Neural progenitor cell (in vitro differentiated cells): ENCODE measurements around the gene EHD4.

ENCODE experiments used
- EZH2 ChIP-seq: fragments of 200-600 bp; sonication (generic); IDR thresholded peaks from 2 replicates; pipeline ENCODE4 v1.6.1; 2017; ENCODE audit warnings: antibody characterized with exemption, mild to moderate bottlenecking, moderate library complexity
- EZH2phosphoT487 ChIP-seq: fragments of 200-600 bp; sonication (generic); IDR thresholded peaks from 2 replicates; pipeline ENCODE4 v1.6.1; 2017; ENCODE audit warnings: antibody characterized with exemption
- TF ChIP-seq, protein P1 (sequence below): fragments of 200-600 bp; sonication (generic); IDR thresholded peaks from 2 replicates; pipeline ENCODE4 v1.5.1; 2017; ENCODE audit warnings: antibody characterized with exemption, mild to moderate bottlenecking

DNA sequence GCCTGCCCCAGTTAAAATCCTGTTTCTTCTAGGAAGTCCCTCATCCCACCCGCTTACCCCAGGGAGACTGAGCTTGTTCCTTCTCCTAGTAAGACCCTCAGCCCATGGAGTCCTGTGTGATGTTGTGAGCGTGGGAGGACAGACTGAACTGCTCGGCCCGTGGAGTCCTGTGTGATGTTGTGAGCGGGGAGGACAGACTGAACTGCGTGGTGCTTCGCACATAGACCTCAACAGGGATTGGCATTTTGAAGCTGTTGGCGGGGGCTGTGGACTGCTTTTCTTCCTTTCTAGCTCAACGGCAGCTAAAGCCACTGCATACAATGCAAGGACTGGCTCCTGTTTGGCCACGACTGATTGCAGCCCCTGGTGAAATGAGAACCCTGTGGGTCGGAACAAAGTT, 76.9 kb downstream of the EHD4 start:
- TF ChIP-seq, protein P1, sequence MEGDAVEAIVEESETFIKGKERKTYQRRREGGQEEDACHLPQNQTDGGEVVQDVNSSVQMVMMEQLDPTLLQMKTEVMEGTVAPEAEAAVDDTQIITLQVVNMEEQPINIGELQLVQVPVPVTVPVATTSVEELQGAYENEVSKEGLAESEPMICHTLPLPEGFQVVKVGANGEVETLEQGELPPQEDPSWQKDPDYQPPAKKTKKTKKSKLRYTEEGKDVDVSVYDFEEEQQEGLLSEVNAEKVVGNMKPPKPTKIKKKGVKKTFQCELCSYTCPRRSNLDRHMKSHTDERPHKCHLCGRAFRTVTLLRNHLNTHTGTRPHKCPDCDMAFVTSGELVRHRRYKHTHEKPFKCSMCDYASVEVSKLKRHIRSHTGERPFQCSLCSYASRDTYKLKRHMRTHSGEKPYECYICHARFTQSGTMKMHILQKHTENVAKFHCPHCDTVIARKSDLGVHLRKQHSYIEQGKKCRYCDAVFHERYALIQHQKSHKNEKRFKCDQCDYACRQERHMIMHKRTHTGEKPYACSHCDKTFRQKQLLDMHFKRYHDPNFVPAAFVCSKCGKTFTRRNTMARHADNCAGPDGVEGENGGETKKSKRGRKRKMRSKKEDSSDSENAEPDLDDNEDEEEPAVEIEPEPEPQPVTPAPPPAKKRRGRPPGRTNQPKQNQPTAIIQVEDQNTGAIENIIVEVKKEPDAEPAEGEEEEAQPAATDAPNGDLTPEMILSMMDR, result no peak
- TF ChIP-seq EZH2 (no peak), EZH2phosphoT487 (no peak)
